ENCODE measurements around the gene IQGAP2. TPM values are rescaled to one million over a fixed set of nuclear protein-coding genes. Genes with fewer than 3 reads are reported as not detected.
"Not testable (repeated sequence)": the region's sequence is repeated elsewhere in the genome, so short reads cannot be mapped to it uniquely, and the experiment has no call there.

IQGAP2 gene
- polyA plus RNA-seq, 2 donors = 1.4 to 2.0 TPM

DNA sequence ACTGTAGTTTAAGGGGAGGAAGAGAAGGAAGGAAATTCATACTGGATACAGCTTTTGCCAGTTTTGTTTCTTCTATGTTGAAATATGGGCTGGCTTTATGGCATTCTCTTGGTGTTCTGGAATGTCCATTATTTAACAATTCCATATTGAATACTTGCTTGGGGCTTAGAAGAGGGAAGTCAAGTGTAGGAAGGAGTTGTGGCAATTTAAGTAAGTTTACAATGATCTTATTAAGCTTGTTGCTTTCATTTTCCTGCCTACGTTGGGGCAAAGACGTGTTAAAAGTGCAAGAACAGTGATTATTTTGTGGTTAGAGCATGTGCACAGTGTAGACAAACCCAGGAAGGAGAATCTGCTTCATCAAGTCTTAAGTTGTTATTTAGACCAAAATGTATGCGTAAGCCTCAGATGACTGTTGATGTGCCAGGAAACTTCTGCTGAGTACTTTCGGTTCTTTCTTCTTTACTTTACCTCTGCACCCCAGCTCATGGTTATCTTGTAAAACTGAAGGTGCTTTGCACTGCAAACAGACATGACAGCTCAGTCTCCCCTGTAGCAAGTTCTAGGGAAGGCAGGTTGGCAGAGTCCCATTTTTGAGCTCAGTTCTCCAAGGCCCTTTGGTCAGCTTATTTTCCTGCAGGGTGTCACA is 144.3 kb downstream of the IQGAP2 start:
- no peaks in the 10 kb centered on the region for H3K36me3 ChIP-seq (ENCODE audit: control insufficient read depth in 2 of 2, insufficient read depth in 2 of 2, low read length in 1 of 2)
- WGBS, 2 donors = 18% methylated on average over 4 of the region's 4 CpGs
- no peaks in the 10 kb centered on the region for H3K9me3 ChIP-seq (ENCODE audit: control insufficient read depth in 2 of 2, insufficient read depth in 1 of 2, low read depth in 1 of 2, low read length in 1 of 2)
- peaks cover 0 to 2% of the 10 kb centered on the region in 2 donors for H3K4me1 ChIP-seq (ENCODE audit: control insufficient read depth in 2 of 2, insufficient read depth in 2 of 2, low read length in 1 of 2)
- H3K27ac ChIP-seq (ENCODE audit: low read depth in 2 of 2, low read length in 1 of 2) = peak overlapping the region in 1 of 2 donors; percentile 36
- H3K27me3 ChIP-seq (ENCODE audit: control insufficient read depth in 1 of 2, insufficient read depth in 2 of 2, low read length in 2 of 2) = no peaks in the 10 kb centered on the region
- H3K4me3 ChIP-seq (ENCODE audit: low read depth in 1 of 2, low read length in 2 of 2) = no peak overlapping the region

DNA sequence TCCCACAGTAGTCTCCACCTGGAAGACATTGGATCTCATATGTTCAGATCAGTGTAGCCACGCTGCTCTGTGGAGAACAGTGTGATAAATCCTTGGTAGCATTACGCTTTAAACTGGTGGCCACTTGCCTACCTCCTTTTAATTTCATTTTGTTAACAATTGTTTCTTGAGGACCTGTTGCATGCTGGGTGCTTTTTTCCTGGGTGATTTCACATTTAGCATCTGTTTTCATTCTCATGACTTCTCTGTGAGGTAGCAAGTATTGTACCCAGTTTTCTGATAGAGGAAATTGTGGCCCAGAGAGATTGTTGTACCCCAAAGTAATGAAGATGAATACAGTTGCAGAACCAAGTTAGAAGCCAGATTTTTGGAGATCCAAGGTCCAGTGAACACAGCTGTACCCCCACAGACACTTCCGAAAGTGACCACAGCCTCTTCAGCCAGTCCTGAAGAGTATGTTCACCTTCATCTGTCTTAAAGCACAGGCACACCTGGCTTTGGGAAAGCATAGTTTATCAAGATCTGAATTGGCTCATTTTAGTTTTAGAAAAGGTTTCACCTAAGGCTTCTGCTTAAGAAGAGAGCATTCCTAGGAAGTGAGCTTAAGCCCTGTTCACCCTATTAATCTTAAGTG is 144.9 kb downstream of the IQGAP2 start:
- 80 to 86% methylated on average over 3 of the region's 3 CpGs for WGBS, 2 donors
- peaks cover 0 to 2% of the 10 kb centered on the region in 2 donors for H3K4me1 ChIP-seq (ENCODE audit: control insufficient read depth in 2 of 2, insufficient read depth in 2 of 2, low read length in 1 of 2)
- H3K9me3 ChIP-seq (ENCODE audit: control insufficient read depth in 2 of 2, insufficient read depth in 1 of 2, low read depth in 1 of 2, low read length in 1 of 2) = no peaks in the 10 kb centered on the region
- H3K27me3 ChIP-seq (ENCODE audit: control insufficient read depth in 1 of 2, insufficient read depth in 2 of 2, low read length in 2 of 2) = no peaks in the 10 kb centered on the region
- no peak overlapping the region for H3K4me3 ChIP-seq (ENCODE audit: low read depth in 1 of 2, low read length in 2 of 2)
- peak overlapping the region in 1 of 2 donors; percentile 36 for H3K27ac ChIP-seq (ENCODE audit: low read depth in 2 of 2, low read length in 1 of 2)
- no peaks in the 10 kb centered on the region for H3K36me3 ChIP-seq (ENCODE audit: control insufficient read depth in 2 of 2, insufficient read depth in 2 of 2, low read length in 1 of 2)

DNA sequence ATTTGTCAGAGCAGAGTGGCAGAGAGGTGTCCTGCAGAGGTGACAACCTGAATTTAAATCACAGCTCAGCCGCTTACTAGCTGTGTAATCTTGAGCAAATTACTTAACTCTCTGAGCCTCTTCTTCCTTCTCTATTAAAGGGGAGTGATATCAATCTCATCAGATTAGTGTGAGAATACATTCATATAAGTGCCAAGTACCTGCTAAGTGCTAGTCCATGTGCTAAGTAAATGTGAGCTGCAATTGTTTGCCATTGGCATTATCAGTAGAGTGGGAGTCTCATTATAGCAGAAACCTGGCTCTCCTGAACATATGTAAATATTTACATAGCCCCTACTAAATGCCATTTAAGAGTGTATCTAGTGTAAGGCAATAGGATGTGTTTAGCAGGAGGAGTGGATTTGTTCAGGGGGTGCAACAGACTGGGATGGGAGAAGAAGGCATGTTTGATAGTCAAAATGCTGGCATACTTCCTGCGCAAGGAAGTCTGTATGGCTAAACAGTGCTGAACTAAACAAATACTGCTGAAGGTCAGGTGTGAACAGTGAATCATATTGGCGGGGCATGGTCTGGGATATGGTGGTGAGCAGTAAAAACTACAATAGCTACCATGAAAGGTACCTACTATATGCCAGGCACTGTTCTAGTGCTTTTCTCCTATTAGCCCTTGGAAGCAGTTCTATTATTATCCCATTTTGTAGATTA is 145.6 kb downstream of the IQGAP2 start:
- Histone ChIP-seq H3K27ac (ENCODE audit: low read depth in 2 of 2, low read length in 1 of 2) (no peak overlapping the region), H3K4me3 (ENCODE audit: low read depth in 1 of 2, low read length in 2 of 2) (no peak overlapping the region), H3K4me1 (ENCODE audit: control insufficient read depth in 2 of 2, insufficient read depth in 2 of 2, low read length in 1 of 2) (peaks cover 0 to 2% of the 10 kb centered on the region in 2 donors), H3K9me3 (ENCODE audit: control insufficient read depth in 2 of 2, insufficient read depth in 1 of 2, low read depth in 1 of 2, low read length in 1 of 2) (no peaks in the 10 kb centered on the region), H3K36me3 (ENCODE audit: control insufficient read depth in 2 of 2, insufficient read depth in 2 of 2, low read length in 1 of 2) (no peaks in the 10 kb centered on the region), H3K27me3 (ENCODE audit: control insufficient read depth in 1 of 2, insufficient read depth in 2 of 2, low read length in 2 of 2) (no peaks in the 10 kb centered on the region)
- WGBS, 2 donors = 82 to 89% methylated on average over 3 of the region's 3 CpGs

DNA sequence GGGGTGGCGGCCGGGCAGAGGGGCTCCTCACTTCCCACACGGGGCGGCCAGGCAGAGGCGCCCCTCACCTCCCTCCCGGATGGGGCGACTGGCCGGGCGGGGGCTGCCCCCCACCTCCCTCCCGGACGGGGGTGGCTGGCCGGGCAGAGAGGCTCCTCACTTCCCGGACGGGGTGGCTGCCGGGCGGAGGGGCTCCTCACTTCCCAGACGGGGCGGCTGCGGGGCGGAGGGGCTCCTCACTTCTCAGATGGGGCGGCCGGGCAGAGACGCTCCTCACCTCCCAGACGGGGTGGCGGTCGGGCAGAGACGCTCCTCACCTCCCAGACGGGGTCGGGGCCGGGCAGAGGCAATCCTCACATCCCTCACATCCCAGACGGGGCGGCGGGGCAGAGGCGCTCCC is 147.8 kb downstream of the IQGAP2 start:
- WGBS, 2 donors = 98 to 99% methylated on average over 31 to 34 of the region's 34 CpGs

DNA sequence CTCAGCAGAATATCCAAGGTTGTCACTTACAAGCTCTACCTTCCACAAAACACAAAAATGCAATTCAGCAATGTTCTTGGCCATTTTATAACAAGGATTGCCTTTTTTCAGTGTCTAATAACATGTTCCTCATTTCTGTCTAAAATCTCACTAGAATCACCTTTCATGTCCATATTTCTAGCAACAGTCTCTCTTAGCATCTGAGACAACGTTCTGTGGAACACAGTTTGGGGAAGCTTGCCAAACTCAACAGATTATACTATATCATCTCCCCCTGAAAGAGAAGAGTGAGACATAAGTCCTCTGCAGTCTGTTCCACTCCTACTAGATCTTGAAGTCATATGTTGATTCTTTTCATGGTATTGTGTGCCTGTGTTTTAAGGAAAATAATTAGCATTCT is 149.5 kb downstream of the IQGAP2 start:
- Histone ChIP-seq H3K9me3 (ENCODE audit: control insufficient read depth in 2 of 2, insufficient read depth in 1 of 2, low read depth in 1 of 2, low read length in 1 of 2) (no peaks in the 10 kb centered on the region), H3K4me3 (ENCODE audit: low read depth in 1 of 2, low read length in 2 of 2) (no peak overlapping the region), H3K36me3 (ENCODE audit: control insufficient read depth in 2 of 2, insufficient read depth in 2 of 2, low read length in 1 of 2) (no peaks in the 10 kb centered on the region), H3K27ac (ENCODE audit: low read depth in 2 of 2, low read length in 1 of 2) (no peak overlapping the region), H3K4me1 (ENCODE audit: control insufficient read depth in 2 of 2, insufficient read depth in 2 of 2, low read length in 1 of 2) (peaks cover 2 to 3% of the 10 kb centered on the region in 2 donors), H3K27me3 (ENCODE audit: control insufficient read depth in 1 of 2, insufficient read depth in 2 of 2, low read length in 2 of 2) (no peaks in the 10 kb centered on the region)
- 71 to 73% methylated on average over 1 of the region's 1 CpG for WGBS, 2 donors

More for the DNA sequence above, 147.8 kb downstream of the IQGAP2 start:
- not testable (repeated sequence) for H3K9me3 ChIP-seq (ENCODE audit: control insufficient read depth in 2 of 2, insufficient read depth in 1 of 2, low read depth in 1 of 2, low read length in 1 of 2); H3K4me3 ChIP-seq (ENCODE audit: low read depth in 1 of 2, low read length in 2 of 2); H3K4me1 ChIP-seq (ENCODE audit: control insufficient read depth in 2 of 2, insufficient read depth in 2 of 2, low read length in 1 of 2); H3K27ac ChIP-seq (ENCODE audit: low read depth in 2 of 2, low read length in 1 of 2); H3K27me3 ChIP-seq (ENCODE audit: control insufficient read depth in 1 of 2, insufficient read depth in 2 of 2, low read length in 2 of 2); H3K36me3 ChIP-seq (ENCODE audit: control insufficient read depth in 2 of 2, insufficient read depth in 2 of 2, low read length in 1 of 2)

DNA sequence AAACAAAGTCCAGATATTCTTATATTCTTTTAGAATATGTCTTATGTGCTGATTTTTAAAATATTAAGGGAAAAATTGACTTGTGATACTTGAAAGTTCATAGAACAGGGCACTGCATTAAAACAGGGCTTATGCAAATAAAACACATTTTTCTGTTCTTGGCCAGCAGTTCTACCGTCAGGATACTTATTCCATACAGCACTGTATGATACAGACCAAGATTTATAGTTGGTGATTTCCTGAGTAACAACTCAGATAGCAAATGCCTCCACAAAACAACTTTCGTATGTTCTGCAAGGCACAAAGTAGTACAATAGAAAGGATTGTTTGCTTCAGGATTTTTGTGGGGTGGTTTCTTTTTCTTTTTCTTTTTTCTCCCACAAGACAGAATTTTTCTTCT is 150.2 kb downstream of the IQGAP2 start:
- H3K27ac ChIP-seq (ENCODE audit: low read depth in 2 of 2, low read length in 1 of 2) = no peak overlapping the region
- H3K27me3 ChIP-seq (ENCODE audit: control insufficient read depth in 1 of 2, insufficient read depth in 2 of 2, low read length in 2 of 2) = no peaks in the 10 kb centered on the region
- H3K36me3 ChIP-seq (ENCODE audit: control insufficient read depth in 2 of 2, insufficient read depth in 2 of 2, low read length in 1 of 2) = no peaks in the 10 kb centered on the region
- H3K4me1 ChIP-seq (ENCODE audit: control insufficient read depth in 2 of 2, insufficient read depth in 2 of 2, low read length in 1 of 2) = peaks cover 2 to 3% of the 10 kb centered on the region in 2 donors
- H3K4me3 ChIP-seq (ENCODE audit: low read depth in 1 of 2, low read length in 2 of 2) = no peak overlapping the region
- 75 to 80% methylated on average over 2 of the region's 2 CpGs for WGBS, 2 donors
- no peaks in the 10 kb centered on the region for H3K9me3 ChIP-seq (ENCODE audit: control insufficient read depth in 2 of 2, insufficient read depth in 1 of 2, low read depth in 1 of 2, low read length in 1 of 2)

DNA sequence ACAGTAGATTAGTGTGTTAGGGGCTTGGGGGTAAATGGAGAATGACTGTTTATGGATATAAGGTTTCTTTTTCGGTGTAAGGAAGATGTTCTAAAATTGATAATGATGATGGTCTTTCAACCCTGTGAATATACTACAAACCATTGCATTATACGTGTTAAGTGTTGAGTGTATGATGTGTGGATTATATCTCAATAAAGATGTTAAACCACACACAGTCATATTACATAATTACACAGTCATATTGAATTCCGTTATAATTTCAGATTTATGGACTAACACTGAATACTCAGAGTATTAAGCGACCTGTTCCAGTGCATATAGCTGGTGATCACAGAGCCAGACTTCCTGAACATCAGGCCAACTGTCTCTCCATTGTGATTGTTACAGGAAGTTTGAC is 152.0 kb downstream of the IQGAP2 start:
- no peaks in the 10 kb centered on the region for H3K36me3 ChIP-seq (ENCODE audit: control insufficient read depth in 2 of 2, insufficient read depth in 2 of 2, low read length in 1 of 2)
- WGBS, 2 donors = 89% methylated on average over 4 of the region's 4 CpGs
- no peak overlapping the region for H3K4me3 ChIP-seq (ENCODE audit: low read depth in 1 of 2, low read length in 2 of 2)
- no peaks in the 10 kb centered on the region for H3K27me3 ChIP-seq (ENCODE audit: control insufficient read depth in 1 of 2, insufficient read depth in 2 of 2, low read length in 2 of 2)
- H3K4me1 ChIP-seq (ENCODE audit: control insufficient read depth in 2 of 2, insufficient read depth in 2 of 2, low read length in 1 of 2) = peaks cover 0 to 3% of the 10 kb centered on the region in 2 donors
- H3K27ac ChIP-seq (ENCODE audit: low read depth in 2 of 2, low read length in 1 of 2) = no peak overlapping the region
- no peaks in the 10 kb centered on the region for H3K9me3 ChIP-seq (ENCODE audit: control insufficient read depth in 2 of 2, insufficient read depth in 1 of 2, low read depth in 1 of 2, low read length in 1 of 2)

DNA sequence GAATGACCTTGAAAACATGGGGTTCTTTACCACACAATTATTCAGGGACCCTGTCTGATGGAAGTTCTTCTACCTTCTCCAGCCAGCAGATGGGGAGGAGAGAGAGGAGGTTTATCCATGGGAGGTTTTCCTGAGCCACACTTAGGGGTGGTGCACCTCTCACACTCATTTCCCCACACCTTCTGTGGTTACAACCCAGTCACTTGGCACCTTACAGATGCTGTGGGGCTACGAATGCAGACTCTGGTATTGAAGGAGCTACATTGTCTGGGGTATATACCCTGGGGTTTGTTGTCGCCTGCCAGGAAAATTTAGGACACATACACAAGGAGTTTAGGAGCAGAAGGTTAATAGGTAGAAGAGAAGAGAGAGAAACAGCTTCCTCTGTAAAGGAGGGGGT is 152.6 kb downstream of the IQGAP2 start:
- Histone ChIP-seq H3K27me3 (ENCODE audit: control insufficient read depth in 1 of 2, insufficient read depth in 2 of 2, low read length in 2 of 2) (no peaks in the 10 kb centered on the region), H3K27ac (ENCODE audit: low read depth in 2 of 2, low read length in 1 of 2) (peak overlapping the region in 1 of 2 donors; percentile 10), H3K4me1 (ENCODE audit: control insufficient read depth in 2 of 2, insufficient read depth in 2 of 2, low read length in 1 of 2) (peaks cover 0 to 3% of the 10 kb centered on the region in 2 donors), H3K4me3 (ENCODE audit: low read depth in 1 of 2, low read length in 2 of 2) (no peak overlapping the region), H3K36me3 (ENCODE audit: control insufficient read depth in 2 of 2, insufficient read depth in 2 of 2, low read length in 1 of 2) (no peaks in the 10 kb centered on the region), H3K9me3 (ENCODE audit: control insufficient read depth in 2 of 2, insufficient read depth in 1 of 2, low read depth in 1 of 2, low read length in 1 of 2) (no peaks in the 10 kb centered on the region)
- 89 to 91% methylated on average over 2 of the region's 2 CpGs for WGBS, 2 donors

DNA sequence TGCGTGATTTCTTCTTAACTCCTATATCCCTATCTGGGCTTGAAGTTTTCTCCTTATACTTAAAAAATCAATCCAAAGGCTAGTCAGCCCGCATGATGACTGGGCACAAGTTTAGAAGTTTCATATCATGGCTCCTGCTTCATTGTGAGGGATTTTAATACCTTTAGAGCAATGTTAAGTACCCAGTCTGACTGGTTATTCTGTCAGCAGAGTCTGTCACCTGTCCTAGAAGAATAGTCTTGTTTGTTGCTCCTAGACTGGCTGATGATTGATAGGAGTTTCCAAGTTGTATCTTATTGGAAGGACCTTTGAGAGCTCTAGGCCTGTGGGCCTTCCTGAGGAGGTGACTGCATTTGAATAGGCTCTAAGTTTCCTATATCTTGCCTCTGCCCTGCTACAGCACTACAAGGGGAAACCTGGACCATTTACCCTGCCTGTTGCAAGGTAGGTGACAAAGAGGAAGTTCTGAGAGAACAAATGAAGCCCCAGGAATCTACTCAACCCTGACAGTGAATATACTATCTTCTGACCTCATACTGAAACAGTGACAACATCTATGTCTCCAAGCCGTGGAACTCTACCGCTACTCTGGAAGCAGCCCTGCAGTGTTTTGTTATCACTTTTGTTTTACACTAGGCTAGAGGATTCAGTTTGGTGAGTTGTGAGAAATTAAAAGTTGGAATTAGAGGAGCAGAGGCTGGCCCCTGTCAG is 153.6 kb downstream of the IQGAP2 start:
- Histone ChIP-seq H3K36me3 (ENCODE audit: control insufficient read depth in 2 of 2, insufficient read depth in 2 of 2, low read length in 1 of 2) (no peaks in the 10 kb centered on the region), H3K4me3 (ENCODE audit: low read depth in 1 of 2, low read length in 2 of 2) (no peak overlapping the region), H3K4me1 (ENCODE audit: control insufficient read depth in 2 of 2, insufficient read depth in 2 of 2, low read length in 1 of 2) (peaks cover 0 to 3% of the 10 kb centered on the region in 2 donors), H3K27me3 (ENCODE audit: control insufficient read depth in 1 of 2, insufficient read depth in 2 of 2, low read length in 2 of 2) (no peaks in the 10 kb centered on the region), H3K9me3 (ENCODE audit: control insufficient read depth in 2 of 2, insufficient read depth in 1 of 2, low read depth in 1 of 2, low read length in 1 of 2) (no peaks in the 10 kb centered on the region), H3K27ac (ENCODE audit: low read depth in 2 of 2, low read length in 1 of 2) (no peak overlapping the region)
- WGBS, 2 donors = 79 to 80% methylated on average over 4 of the region's 4 CpGs

Data from esophagus (tissue), 2 donors.